Keratinocyte (primary cell): Measurements from ENCODE around the gene GJE1.

Experiments used
- EZH2 ChIP-seq: IDR thresholded peaks from one replicate; pipeline ENCODE4 v1.6.1; 2012; ENCODE audit warnings: inconsistent platforms, mild to moderate bottlenecking, low read length, moderate library complexity
- TF ChIP-seq, protein P1 (sequence below), 3 experiments: IDR thresholded peaks in 1 of 3; conservative IDR thresholded peaks in 1 of 3; optimal IDR thresholded peaks in 1 of 3; 2 replicates in 2 of 3; 3 replicates in 1 of 3; pipeline versions ENCODE3 to v1.5.1; 2011; ENCODE audit warnings: low read length in 3 of 3, mild to moderate bottlenecking in 3 of 3, moderate library complexity in 2 of 3, control low read depth in 1 of 3, inconsistent platforms in 1 of 3; ENCODE audit not compliant: insufficient read depth in 2 of 3; ENCODE audit errors: extremely low read depth in 1 of 3

- TF ChIP-seq, protein P1, sequence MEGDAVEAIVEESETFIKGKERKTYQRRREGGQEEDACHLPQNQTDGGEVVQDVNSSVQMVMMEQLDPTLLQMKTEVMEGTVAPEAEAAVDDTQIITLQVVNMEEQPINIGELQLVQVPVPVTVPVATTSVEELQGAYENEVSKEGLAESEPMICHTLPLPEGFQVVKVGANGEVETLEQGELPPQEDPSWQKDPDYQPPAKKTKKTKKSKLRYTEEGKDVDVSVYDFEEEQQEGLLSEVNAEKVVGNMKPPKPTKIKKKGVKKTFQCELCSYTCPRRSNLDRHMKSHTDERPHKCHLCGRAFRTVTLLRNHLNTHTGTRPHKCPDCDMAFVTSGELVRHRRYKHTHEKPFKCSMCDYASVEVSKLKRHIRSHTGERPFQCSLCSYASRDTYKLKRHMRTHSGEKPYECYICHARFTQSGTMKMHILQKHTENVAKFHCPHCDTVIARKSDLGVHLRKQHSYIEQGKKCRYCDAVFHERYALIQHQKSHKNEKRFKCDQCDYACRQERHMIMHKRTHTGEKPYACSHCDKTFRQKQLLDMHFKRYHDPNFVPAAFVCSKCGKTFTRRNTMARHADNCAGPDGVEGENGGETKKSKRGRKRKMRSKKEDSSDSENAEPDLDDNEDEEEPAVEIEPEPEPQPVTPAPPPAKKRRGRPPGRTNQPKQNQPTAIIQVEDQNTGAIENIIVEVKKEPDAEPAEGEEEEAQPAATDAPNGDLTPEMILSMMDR (optimal IDR thresholded peaks at IDR 0.05 in 1 of 3, IDR thresholded peaks at IDR 0.05 in 1 of 3, conservative IDR thresholded peaks at IDR 0.05 in 1 of 3; ENCODE audit: extremely low read depth in 1 of 3, insufficient read depth in 2 of 3, low read length in 3 of 3) = peak; percentile 77 to 93 (median 89)
- TF ChIP-seq EZH2 = no peak
These were observed 14.3 kb downstream of the GJE1 start, which contains the start of the genes NMBR and VTA1 for GRCh38 chr6:142146828-142147662.
